Keratinocyte (primary cell): ENCODE results near the gene CENPU.

ENCODE experiments used
- CTCF ChIP-seq, 3 experiments: IDR thresholded peaks in 1 of 3; conservative IDR thresholded peaks in 1 of 3; optimal IDR thresholded peaks in 1 of 3; 2 replicates in 2 of 3; 3 replicates in 1 of 3; pipeline versions ENCODE3 to v1.5.1; 2011; ENCODE audit warnings: low read length in 3 of 3, mild to moderate bottlenecking in 3 of 3, moderate library complexity in 2 of 3, control low read depth in 1 of 3, inconsistent platforms in 1 of 3; ENCODE audit not compliant: insufficient read depth in 2 of 3; ENCODE audit errors: extremely low read depth in 1 of 3
- EZH2 ChIP-seq: IDR thresholded peaks from one replicate; pipeline ENCODE4 v1.6.1; 2012; ENCODE audit warnings: inconsistent platforms, mild to moderate bottlenecking, low read length, moderate library complexity

- no peak for TF ChIP-seq EZH2
- TF ChIP-seq CTCF (optimal IDR thresholded peaks at IDR 0.05 in 1 of 3, IDR thresholded peaks at IDR 0.05 in 1 of 3, conservative IDR thresholded peaks at IDR 0.05 in 1 of 3; ENCODE audit: extremely low read depth in 1 of 3, insufficient read depth in 2 of 3, low read length in 3 of 3), result no peak
Measured at GRCh38 chr4:184688005-184688404, 45.9 kb downstream of the CENPU start.
